DOHH2 (cell line): Measurements from ENCODE around the gene MUC5AC.

Source experiments
- H3F3A ChIP-seq: fragments of 200-600 bp; sonication (generic), shearing (Covaris generic); 2 replicates; pipeline ENCODE4 v1.6.0; 2016; ENCODE audit warnings: antibody characterized with exemption, mild to moderate bottlenecking; ENCODE audit not compliant: control insufficient read depth, insufficient read depth
- H3K27ac ChIP-seq: fragments of 200-600 bp; sonication (generic); 2 replicates; pipeline ENCODE4 v1.5.1; 2014; ENCODE audit warnings: low read depth, mild to moderate bottlenecking, low read length, moderate library complexity
- H3K27me3 ChIP-seq: fragments of 200-600 bp; sonication (generic); 2 replicates; pipeline ENCODE4 v1.6.1; 2014; ENCODE audit warnings: mild to moderate bottlenecking, low read length, mixed read lengths; ENCODE audit not compliant: control insufficient read depth
- H3K36me3 ChIP-seq: fragments of 200-600 bp; sonication (generic); 2 replicates; pipeline ENCODE4 v1.6.1; 2014; ENCODE audit warnings: mild to moderate bottlenecking, low read length, moderate library complexity, mixed read lengths; ENCODE audit not compliant: control insufficient read depth
- H3K4me1 ChIP-seq: fragments of 200-600 bp; sonication (generic); 2 replicates; pipeline ENCODE4 v1.6.1; 2014; ENCODE audit warnings: mild to moderate bottlenecking, low read length, mixed read lengths; ENCODE audit not compliant: control insufficient read depth
- H3K4me2 ChIP-seq: fragments of 200-600 bp; sonication (generic); 2 replicates; pipeline ENCODE4 v1.6.0; 2014; ENCODE audit warnings: mild to moderate bottlenecking, low read length, moderate library complexity
- H3K4me3 ChIP-seq: fragments of 200-600 bp; sonication (generic); 2 replicates; pipeline ENCODE4 v1.5.1; 2014; ENCODE audit warnings: mild to moderate bottlenecking, low read length, mixed read lengths
- H3K79me2 ChIP-seq: fragments of 200-600 bp; sonication (generic); 2 replicates; pipeline ENCODE4 v1.6.1; 2014; ENCODE audit warnings: mild to moderate bottlenecking, low read length, mixed read lengths; ENCODE audit not compliant: control insufficient read depth
- H3K9me2 ChIP-seq: fragments of 200-600 bp; sonication (generic); replicated peaks from 2 replicates; pipeline ENCODE4 v1.6.1; 2014; ENCODE audit warnings: mild to moderate bottlenecking, low read length, mixed read lengths; ENCODE audit not compliant: control insufficient read depth
- H3K9me3 ChIP-seq: fragments of 200-600 bp; sonication (generic); 2 replicates; pipeline ENCODE4 v1.6.1; 2014; ENCODE audit warnings: antibody characterized with exemption, low read length, mixed read lengths; ENCODE audit not compliant: control insufficient read depth, insufficient read depth
- H4K20me1 ChIP-seq: fragments of 200-600 bp; sonication (generic); 2 replicates; pipeline ENCODE4 v1.6.0; 2014; ENCODE audit warnings: low read depth, mild to moderate bottlenecking, antibody characterized with exemption, low read length, moderate library complexity; ENCODE audit not compliant: control insufficient read depth, insufficient read depth
- CTCF ChIP-seq: fragments of 200-600 bp; sonication (generic); IDR thresholded peaks from one replicate; pipeline ENCODE4 v1.5.1; 2014; ENCODE audit warnings: antibody characterized with exemption, mild to moderate bottlenecking, low read depth, low read length; ENCODE audit not compliant: poor library complexity, severe bottlenecking
- EZH2phosphoT487 ChIP-seq: fragments of 200-600 bp; sonication (generic); IDR thresholded peaks from 2 replicates; pipeline ENCODE4 v1.6.1; 2017; ENCODE audit warnings: borderline replicate concordance, mild to moderate bottlenecking, antibody characterized with exemption, low read length, moderate library complexity, mixed read lengths

MUC5AC gene

DNA sequence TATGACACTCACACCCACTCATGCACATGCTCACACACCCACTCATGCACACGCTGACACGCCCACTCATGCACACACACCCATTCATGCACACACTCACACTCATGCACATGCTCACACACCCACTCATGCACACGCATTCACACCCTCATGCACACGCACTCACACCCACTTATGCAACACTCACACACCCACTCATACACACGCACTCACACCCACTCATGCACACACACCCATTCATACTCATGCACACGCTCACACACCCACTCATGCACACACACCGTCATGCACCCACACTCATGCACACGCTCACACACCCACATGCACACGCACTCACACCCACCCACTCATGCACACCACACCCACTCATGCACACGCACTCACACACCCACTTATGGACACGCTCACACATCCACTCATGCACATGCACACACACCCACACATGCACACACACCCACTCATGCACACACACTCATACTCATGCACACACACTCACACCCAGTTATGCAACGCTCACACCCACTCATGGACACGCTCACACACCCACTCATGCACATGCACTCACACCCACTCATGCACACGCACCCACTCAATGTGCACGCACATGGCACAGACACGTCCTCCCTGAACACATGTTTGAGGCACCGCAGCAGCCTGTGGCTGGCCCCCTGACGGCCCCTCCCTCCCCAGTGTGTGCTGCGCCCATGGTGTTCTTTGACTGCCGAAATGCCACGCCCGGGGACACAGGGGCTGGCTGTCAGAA, 17.9 kb downstream of the MUC5AC start:
- no peaks in the 10 kb centered on the region for H3F3A ChIP-seq
- TF ChIP-seq CTCF (no peak), EZH2phosphoT487 (no peak)
- H3K27ac ChIP-seq, result no peak overlapping the region
- peaks cover 38% of the 10 kb centered on the region; the same call in 1 of the 2 replicates for H3K9me3 ChIP-seq
- H3K27me3 ChIP-seq, result no peaks in the 10 kb centered on the region
- no peaks in the 10 kb centered on the region for H3K79me2 ChIP-seq
- no peaks in the 10 kb centered on the region for H3K9me2 ChIP-seq
- no peaks in the 10 kb centered on the region for H3K4me1 ChIP-seq
- H3K4me2 ChIP-seq, result no peak overlapping the region
- H3K4me3 ChIP-seq, result no peak overlapping the region
- no peaks in the 10 kb centered on the region for H3K36me3 ChIP-seq
- no peaks in the 10 kb centered on the region for H4K20me1 ChIP-seq

GRCh38 chr11:1176224-1177019, 18.7 kb downstream of the MUC5AC start:
- TF ChIP-seq CTCF (no peak), EZH2phosphoT487 (no peak)
- Histone ChIP-seq H3K79me2 (no peaks in the 10 kb centered on the region), H3K36me3 (no peaks in the 10 kb centered on the region), H3K4me3 (no peak overlapping the region), H3K9me3 (peaks cover 38% of the 10 kb centered on the region; the same call in 1 of the 2 replicates), H3K9me2 (no peaks in the 10 kb centered on the region), H3K27me3 (no peaks in the 10 kb centered on the region), H3K4me2 (no peak overlapping the region), H3F3A (no peaks in the 10 kb centered on the region), H4K20me1 (no peaks in the 10 kb centered on the region), H3K27ac (no peak overlapping the region), H3K4me1 (no peaks in the 10 kb centered on the region)

GRCh38 chr11:1177020-1177770, 19.4 kb downstream of the MUC5AC start:
- no peak overlapping the region for H3K27ac ChIP-seq
- no peak overlapping the region for H3K4me2 ChIP-seq
- H3K9me2 ChIP-seq, result no peaks in the 10 kb centered on the region
- H3K36me3 ChIP-seq, result no peaks in the 10 kb centered on the region
- peaks cover 38% of the 10 kb centered on the region; the same call in 1 of the 2 replicates for H3K9me3 ChIP-seq
- no peaks in the 10 kb centered on the region for H3F3A ChIP-seq
- no peaks in the 10 kb centered on the region for H3K4me1 ChIP-seq
- H3K4me3 ChIP-seq, result no peak overlapping the region
- no peaks in the 10 kb centered on the region for H3K79me2 ChIP-seq
- no peaks in the 10 kb centered on the region for H3K27me3 ChIP-seq
- TF ChIP-seq CTCF, result no peak
- TF ChIP-seq EZH2phosphoT487, result no peak
- H4K20me1 ChIP-seq, result no peaks in the 10 kb centered on the region
